Neural progenitor cell (in vitro differentiated cells): Measurements from ENCODE around the gene SKA1. TPM values are rescaled to one million over a fixed set of nuclear protein-coding genes. Genes with fewer than 3 reads are reported as not detected.
"Not testable (repeated sequence)": the region's sequence is repeated elsewhere in the genome, so short reads cannot be mapped to it uniquely, and the experiment has no call there.

Experiments
- DNase-seq: peaks from one replicate; pipeline ENCODE4 v3.0.0-alpha.2; 2016; ENCODE audit warnings: low spot score
- H2AFZ ChIP-seq: fragments of 200-600 bp; sonication (generic); replicated peaks from 2 replicates; pipeline ENCODE4 v1.6.1; 2016; ENCODE audit warnings: antibody characterized with exemption
- H3F3A ChIP-seq: fragments of 200-600 bp; sonication (generic); 2 replicates; pipeline ENCODE4 v1.6.1; 2016; ENCODE audit warnings: antibody characterized with exemption, low read depth
- H3K27ac ChIP-seq: fragments of 200-600 bp; sonication (generic); 2 replicates; pipeline ENCODE4 v1.5.1; 2016; ENCODE audit warnings: mild to moderate bottlenecking
- H3K27me3 ChIP-seq: fragments of 200-600 bp; sonication (generic); 2 replicates; pipeline ENCODE4 v1.6.1; 2016; ENCODE audit warnings: mild to moderate bottlenecking, moderate library complexity
- H3K36me3 ChIP-seq: fragments of 200-600 bp; sonication (generic); 2 replicates; pipeline ENCODE4 v1.5.1; 2016
- H3K4me1 ChIP-seq: fragments of 200-600 bp; sonication (generic); 2 replicates; pipeline ENCODE4 v1.6.1; 2016; ENCODE audit warnings: mixed run types
- H3K4me2 ChIP-seq: fragments of 200-600 bp; sonication (generic); 2 replicates; pipeline ENCODE4 v1.6.1; 2016
- H3K4me3 ChIP-seq: fragments of 200-600 bp; sonication (generic); 2 replicates; pipeline ENCODE4 v1.5.1; 2016
- H3K79me2 ChIP-seq: fragments of 200-600 bp; sonication (generic); 2 replicates; pipeline ENCODE4 v1.6.1; 2016; ENCODE audit warnings: low read depth
- H3K9ac ChIP-seq: fragments of 200-600 bp; sonication (generic); 2 replicates; pipeline ENCODE4 v1.6.1; 2016
- H3K9me3 ChIP-seq: fragments of 200-600 bp; sonication (generic); 2 replicates; pipeline ENCODE4 v1.5.1; 2016; ENCODE audit warnings: low read depth
- H4K20me1 ChIP-seq: fragments of 200-600 bp; sonication (generic); 2 replicates; pipeline ENCODE4 v1.6.1; 2016; ENCODE audit warnings: low read depth
- H3K27ac Mint-ChIP-seq: 3 replicates; pipeline ENCODE4 v1.8.0; 2021; ENCODE audit warnings: mixed read lengths
- H3K27me3 Mint-ChIP-seq: 2 replicates; pipeline ENCODE4 v1.8.0; 2022; ENCODE audit warnings: low read depth, mild to moderate bottlenecking, inconsistent platforms, moderate library complexity, mixed read lengths; ENCODE audit not compliant: insufficient read depth
- H3K36me3 Mint-ChIP-seq: 3 replicates; pipeline ENCODE4 v1.8.0; 2021; ENCODE audit warnings: mixed read lengths
- H3K4me1 Mint-ChIP-seq: 3 replicates; pipeline ENCODE4 v1.8.0; 2021; ENCODE audit warnings: mixed read lengths
- H3K4me3 Mint-ChIP-seq: 3 replicates; pipeline ENCODE4 v1.8.0; 2021; ENCODE audit warnings: mild to moderate bottlenecking, moderate library complexity, mixed read lengths
- H3K9me3 Mint-ChIP-seq: 3 replicates; pipeline ENCODE4 v1.8.0; 2020; ENCODE audit warnings: mixed read lengths
- EZH2 ChIP-seq: fragments of 200-600 bp; sonication (generic); IDR thresholded peaks from 2 replicates; pipeline ENCODE4 v1.6.1; 2017; ENCODE audit warnings: antibody characterized with exemption, mild to moderate bottlenecking, moderate library complexity
- EZH2phosphoT487 ChIP-seq: fragments of 200-600 bp; sonication (generic); IDR thresholded peaks from 2 replicates; pipeline ENCODE4 v1.6.1; 2017; ENCODE audit warnings: antibody characterized with exemption
- total RNA-seq: library from RNA; depleted of rRNA; stranded (reverse); fragments of >200 nt; gene quantifications from 2 replicates; pipeline ENCODE4 v1.2.3, GENCODE V29; 2015; ENCODE audit warnings: low replicate concordance
- TF ChIP-seq, protein P1 (sequence below): fragments of 200-600 bp; sonication (generic); IDR thresholded peaks from 2 replicates; pipeline ENCODE4 v1.5.1; 2017; ENCODE audit warnings: antibody characterized with exemption, mild to moderate bottlenecking

The SKA1 gene
- total RNA-seq, 1 donor from 2014 or later: 57.2 TPM

DNA sequence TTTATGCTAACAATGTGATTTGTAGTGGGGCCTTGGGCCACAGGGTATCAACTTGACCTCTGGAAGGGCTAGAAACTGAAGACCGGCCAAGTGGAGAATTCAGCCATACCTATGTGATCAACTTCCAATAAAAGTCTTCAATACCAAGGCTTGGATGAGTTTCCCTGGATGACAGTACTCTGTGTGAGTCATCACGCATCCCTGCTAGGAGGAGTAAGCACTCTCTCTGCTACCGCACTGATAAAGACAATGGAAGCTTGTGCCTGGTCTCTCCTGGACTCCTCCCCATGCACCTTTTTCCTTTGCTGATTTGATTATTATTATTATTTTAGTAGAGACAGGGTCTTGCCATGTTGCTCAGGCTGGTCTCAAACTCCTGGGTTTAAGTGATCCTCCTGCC is 58.1 kb downstream of the SKA1 start:
- DNase-seq: no peak
- Histone ChIP-seq H3K36me3 (no peaks in the 10 kb centered on the region), H3K4me2 (no peak overlapping the region), H3K4me3 (no peak overlapping the region), H2AFZ (no peak overlapping the region), H3K9me3 (no peaks in the 10 kb centered on the region), H3K4me1 (no peaks in the 10 kb centered on the region), H3F3A (no peaks in the 10 kb centered on the region), H3K79me2 (no peaks in the 10 kb centered on the region), H4K20me1 (no peaks in the 10 kb centered on the region), H3K9ac (no peak overlapping the region), H3K27ac (no peak overlapping the region), H3K27me3 (no peaks in the 10 kb centered on the region)
- H3K27me3 Mint-ChIP-seq: peaks cover 4% of the 10 kb centered on the region
- no peaks in the 10 kb centered on the region for H3K4me1 Mint-ChIP-seq
- H3K9me3 Mint-ChIP-seq: peaks cover 12% of the 10 kb centered on the region
- TF ChIP-seq EZH2phosphoT487 (no peak), EZH2 (no peak)
- TF ChIP-seq, protein P1, sequence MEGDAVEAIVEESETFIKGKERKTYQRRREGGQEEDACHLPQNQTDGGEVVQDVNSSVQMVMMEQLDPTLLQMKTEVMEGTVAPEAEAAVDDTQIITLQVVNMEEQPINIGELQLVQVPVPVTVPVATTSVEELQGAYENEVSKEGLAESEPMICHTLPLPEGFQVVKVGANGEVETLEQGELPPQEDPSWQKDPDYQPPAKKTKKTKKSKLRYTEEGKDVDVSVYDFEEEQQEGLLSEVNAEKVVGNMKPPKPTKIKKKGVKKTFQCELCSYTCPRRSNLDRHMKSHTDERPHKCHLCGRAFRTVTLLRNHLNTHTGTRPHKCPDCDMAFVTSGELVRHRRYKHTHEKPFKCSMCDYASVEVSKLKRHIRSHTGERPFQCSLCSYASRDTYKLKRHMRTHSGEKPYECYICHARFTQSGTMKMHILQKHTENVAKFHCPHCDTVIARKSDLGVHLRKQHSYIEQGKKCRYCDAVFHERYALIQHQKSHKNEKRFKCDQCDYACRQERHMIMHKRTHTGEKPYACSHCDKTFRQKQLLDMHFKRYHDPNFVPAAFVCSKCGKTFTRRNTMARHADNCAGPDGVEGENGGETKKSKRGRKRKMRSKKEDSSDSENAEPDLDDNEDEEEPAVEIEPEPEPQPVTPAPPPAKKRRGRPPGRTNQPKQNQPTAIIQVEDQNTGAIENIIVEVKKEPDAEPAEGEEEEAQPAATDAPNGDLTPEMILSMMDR: no peak
- no peaks in the 10 kb centered on the region for H3K36me3 Mint-ChIP-seq
- H3K4me3 Mint-ChIP-seq: no peak overlapping the region
- H3K27ac Mint-ChIP-seq: no peak overlapping the region

DNA sequence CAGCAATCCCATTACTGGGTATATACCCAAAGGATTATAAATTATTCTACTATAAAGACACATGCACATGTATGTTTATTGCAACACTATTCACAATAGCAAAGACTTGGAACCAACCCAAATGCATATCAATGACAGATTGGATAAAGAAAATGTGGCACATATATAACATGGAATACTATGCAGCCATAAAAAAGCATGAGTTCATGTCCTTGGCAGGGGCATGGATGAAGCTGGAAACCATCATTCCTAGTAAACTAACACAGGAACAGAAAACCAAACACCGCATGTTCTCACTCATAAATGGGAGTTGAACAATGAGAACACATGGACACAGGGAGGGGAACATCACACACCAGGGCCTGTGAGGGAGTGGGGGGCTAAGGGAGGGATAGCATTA is 61.9 kb downstream of the SKA1 start:
- not testable (repeated sequence) for DNase-seq, H3F3A ChIP-seq, H3K9me3 ChIP-seq, H3K27me3 Mint-ChIP-seq, H3K27me3 ChIP-seq, H3K4me3 ChIP-seq, H2AFZ ChIP-seq, H3K79me2 ChIP-seq, H3K4me3 Mint-ChIP-seq, H3K36me3 Mint-ChIP-seq, H3K36me3 ChIP-seq, H3K4me2 ChIP-seq, H3K27ac Mint-ChIP-seq, H3K9ac ChIP-seq, H3K27ac ChIP-seq, H4K20me1 ChIP-seq
- peaks cover 12% of the 10 kb centered on the region for H3K9me3 Mint-ChIP-seq
- peaks cover 19% of the 10 kb centered on the region for H3K4me1 ChIP-seq
- H3K4me1 Mint-ChIP-seq: peaks cover 22% of the 10 kb centered on the region

DNA sequence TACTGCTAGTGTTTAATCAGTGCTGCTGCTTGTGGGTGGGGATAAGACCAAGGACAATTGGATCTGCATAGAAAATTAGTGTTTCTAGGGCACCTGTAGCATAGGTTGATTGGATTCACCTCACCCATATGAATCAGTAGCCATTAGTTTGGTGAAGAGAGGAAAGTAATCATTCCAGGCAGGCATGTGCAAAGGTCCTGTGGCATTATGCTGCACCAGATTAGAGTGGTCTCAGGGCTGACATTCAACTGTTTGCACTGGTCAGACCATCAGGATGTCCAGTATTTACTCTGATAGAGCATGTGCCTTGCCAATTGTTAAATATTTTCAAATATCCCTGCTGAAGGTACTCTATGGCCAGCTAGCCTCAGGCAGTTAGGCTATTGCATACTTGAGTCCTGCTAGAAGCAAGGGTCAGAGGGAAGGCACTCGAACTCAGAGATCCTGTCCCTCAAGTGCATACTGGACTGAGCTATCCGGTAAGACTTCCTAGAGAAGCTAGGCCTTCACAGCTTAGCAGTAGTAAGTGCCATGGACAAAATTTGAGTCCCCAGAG is 64.7 kb downstream of the SKA1 start:
- H4K20me1 ChIP-seq: no peaks in the 10 kb centered on the region
- TF ChIP-seq, protein P1: no peak
- TF ChIP-seq EZH2 (no peak), EZH2phosphoT487 (no peak)
- no peak for DNase-seq
- Mint-ChIP-seq H3K27ac (peak overlapping the region; percentile 29), H3K9me3 (peaks cover 16% of the 10 kb centered on the region), H3K4me1 (peaks cover 26% of the 10 kb centered on the region), H3K27me3 (peaks cover 12% of the 10 kb centered on the region), H3K36me3 (no peaks in the 10 kb centered on the region), H3K4me3 (no peak overlapping the region)
- no peaks in the 10 kb centered on the region for H3K79me2 ChIP-seq
- no peak overlapping the region for H3K4me2 ChIP-seq
- H3K4me3 ChIP-seq: no peak overlapping the region
- H3K27ac ChIP-seq: no peak overlapping the region
- H3K36me3 ChIP-seq: no peaks in the 10 kb centered on the region
- H3K9me3 ChIP-seq: no peaks in the 10 kb centered on the region
- H3K27me3 ChIP-seq: no peaks in the 10 kb centered on the region
- H3F3A ChIP-seq: peaks cover 8% of the 10 kb centered on the region
- H3K4me1 ChIP-seq: peaks cover 23% of the 10 kb centered on the region
- no peak overlapping the region for H2AFZ ChIP-seq
- no peak overlapping the region for H3K9ac ChIP-seq

DNA sequence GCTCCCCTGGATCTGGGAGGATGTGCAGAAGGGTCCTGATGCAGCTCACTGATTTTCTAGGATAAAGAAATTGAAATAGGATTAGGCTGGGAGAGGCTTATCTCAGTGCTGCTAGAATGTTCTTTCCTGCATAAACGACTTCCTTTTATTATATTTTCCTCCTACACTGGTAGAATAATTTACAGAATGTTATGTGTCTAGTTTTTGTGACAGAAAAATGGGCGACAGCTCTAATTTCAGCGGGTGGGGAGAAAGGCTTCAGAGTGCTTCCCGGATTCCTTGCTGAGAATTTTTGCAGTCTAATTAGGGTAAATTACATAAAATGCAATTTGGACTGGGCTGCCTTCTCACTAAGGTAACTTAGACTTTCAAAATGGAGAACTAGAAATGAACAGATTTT is 66.2 kb downstream of the SKA1 start:
- Mint-ChIP-seq H3K27me3 (peaks cover 12% of the 10 kb centered on the region), H3K36me3 (no peaks in the 10 kb centered on the region), H3K9me3 (peaks cover 18% of the 10 kb centered on the region), H3K27ac (peak overlapping the region; percentile 61), H3K4me3 (no peak overlapping the region), H3K4me1 (peaks cover 26% of the 10 kb centered on the region)
- Histone ChIP-seq H3K9me3 (no peaks in the 10 kb centered on the region), H3F3A (peaks cover 8% of the 10 kb centered on the region), H3K4me1 (peaks cover 23% of the 10 kb centered on the region), H2AFZ (no peak overlapping the region), H3K27me3 (no peaks in the 10 kb centered on the region), H3K4me3 (peak overlapping the region; percentile 19), H3K36me3 (no peaks in the 10 kb centered on the region), H3K4me2 (peak overlapping the region; percentile 73), H3K27ac (no peak overlapping the region), H4K20me1 (no peaks in the 10 kb centered on the region), H3K9ac (no peak overlapping the region), H3K79me2 (no peaks in the 10 kb centered on the region)
- TF ChIP-seq, protein P1: no peak
- TF ChIP-seq EZH2phosphoT487: no peak
- TF ChIP-seq EZH2: no peak
- no peak for DNase-seq
